Superior temporal gyrus (tissue), 1 donor: Measurements from ENCODE around the gene ANAPC2.

Experiments used
- DNase-seq: peaks from one replicate; pipeline ENCODE4 v3.0.0-alpha.2; 2016; ENCODE audit errors: extremely low spot score

Gene ANAPC2

DNA sequence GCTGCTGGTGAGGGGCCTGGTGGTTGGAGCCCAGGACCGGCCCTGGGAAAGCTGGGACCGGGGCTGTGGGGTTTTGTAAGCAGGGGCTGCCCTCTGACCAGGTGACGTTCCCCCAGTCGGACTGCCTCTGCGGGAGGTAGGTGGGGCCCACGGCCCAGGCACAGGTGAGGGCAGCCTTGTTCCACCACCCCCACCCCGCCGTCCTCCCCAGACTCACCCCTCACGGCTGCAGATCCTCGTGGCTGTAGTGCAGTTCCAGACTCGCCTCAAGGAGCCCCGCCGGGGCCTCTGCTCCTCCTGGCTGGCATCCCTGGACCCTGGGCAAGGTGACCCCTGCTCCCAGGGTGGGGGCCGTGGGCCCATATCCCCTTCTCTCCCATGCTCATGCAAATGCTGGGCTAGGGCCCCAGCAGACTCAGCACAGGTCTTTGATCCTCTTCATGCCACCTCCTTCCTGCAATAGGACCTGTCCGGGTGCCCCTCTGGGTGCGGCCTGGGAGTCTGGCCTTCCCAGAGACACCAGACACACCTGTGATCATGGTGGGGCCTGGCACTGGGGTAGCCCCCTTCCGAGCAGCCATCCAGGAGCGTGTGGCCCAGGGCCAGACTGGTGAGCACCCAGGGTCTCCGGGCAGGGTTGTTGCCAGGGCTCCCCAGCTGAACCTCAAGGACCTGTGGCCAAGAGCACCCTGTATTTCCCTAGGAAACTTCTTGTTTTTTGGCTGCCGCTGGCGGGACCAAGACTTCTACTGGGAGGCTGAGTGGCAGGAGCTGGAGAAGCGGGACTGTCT lies 27.0 kb upstream of the ANAPC2 start:
- no peak for DNase-seq

DNA sequence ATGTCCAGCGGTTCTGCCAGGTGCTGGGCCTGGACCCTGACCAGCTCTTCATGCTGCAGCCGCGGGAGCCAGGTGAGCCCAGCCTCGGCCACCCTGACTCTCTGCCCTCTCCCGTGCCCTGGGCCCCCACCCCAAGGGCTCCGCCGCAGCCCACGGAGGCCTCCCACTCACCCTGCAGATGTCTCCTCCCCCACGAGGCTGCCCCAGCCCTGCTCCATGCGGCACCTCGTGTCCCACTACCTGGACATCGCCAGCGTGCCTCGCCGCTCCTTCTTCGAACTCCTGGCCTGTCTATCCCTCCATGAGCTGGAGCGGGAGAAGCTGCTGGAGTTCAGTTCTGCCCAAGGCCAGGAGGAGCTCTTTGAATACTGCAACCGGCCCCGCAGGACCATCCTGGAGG lies 26.3 kb upstream of the ANAPC2 start:
- DNase-seq, result no peak

DNA sequence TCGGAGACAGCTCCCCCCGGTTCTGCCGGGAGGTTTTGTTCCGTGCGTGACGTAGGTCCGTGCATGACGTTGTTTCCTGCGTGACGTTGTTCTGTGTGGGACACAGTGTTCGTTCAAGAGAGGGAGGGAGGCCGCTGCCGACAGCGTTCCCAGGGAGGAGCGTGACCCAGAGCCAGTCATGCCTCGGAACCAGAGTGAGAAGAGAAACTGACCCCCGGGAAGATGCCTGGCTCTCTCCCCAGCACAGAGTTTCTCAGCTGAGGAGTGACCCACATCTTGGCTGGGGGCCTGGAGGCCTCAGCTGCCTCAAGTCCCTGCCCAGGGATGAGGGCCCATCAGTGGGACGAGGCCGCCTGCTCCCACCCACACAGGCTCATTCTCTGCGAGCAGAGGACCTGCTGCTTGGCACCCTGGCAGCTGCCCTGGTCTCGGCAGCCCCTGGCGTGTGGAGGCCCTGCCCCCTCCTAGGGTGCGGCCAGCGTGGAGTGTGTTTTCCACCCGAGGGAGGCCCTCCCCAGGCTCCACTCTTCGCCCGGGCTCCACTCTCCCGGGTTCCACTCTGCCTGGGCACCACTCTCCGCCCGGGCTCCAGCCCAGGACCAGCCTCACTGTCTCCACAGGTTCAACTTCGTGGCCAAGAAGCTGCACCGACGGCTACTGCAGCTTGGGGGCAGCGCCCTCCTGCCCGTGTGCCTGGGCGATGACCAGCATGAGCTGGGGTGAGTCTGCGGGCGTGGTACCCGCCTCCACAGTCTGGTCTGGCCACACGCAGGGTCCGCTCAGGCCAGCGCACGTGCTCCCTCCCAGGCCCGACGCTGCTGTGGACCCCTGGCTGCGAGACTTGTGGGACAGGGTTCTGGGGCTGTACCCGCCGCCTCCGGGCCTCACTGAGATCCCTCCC lies 25.1 kb upstream of the ANAPC2 start:
- no peak for DNase-seq

DNA sequence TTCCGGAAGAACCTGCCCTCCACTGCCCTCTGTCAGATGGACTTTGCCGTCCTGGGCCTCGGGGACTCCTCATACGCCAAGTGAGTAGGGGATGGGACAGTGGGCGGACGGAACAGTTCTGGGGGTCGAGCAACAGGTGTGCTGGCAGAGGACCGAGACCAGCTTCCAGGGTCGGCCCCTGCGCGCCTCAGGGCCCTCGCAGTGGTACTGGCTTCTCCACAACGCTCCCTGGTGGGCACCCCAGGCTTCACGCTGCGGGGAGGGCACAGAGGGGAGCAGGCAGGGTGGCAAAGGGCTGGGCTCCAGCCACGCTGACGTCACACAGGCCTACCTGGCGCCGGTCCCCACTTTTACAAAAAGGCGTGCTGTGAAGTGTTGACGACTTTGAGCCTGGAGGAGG lies 24.2 kb upstream of the ANAPC2 start:
- no peak for DNase-seq

DNA sequence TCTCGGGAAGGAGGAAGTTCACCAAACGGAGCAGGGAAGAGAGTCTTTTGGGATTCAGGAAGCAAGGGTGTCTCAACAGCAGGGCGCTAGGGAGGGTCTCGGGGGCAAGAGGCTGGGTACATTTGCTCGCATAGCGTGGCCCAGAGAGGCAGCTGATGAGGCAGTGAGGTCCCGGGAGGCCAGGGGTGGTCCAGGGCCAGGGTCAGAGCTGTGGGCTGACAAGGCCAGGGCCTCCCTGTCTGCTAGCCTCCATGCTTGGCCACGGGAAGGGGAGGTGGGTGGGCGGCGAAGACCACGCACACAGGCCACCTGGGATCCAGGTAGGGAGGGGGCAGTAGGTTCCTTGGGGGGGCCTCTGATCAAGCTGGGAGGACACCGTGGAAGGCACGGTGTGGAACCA lies 23.2 kb upstream of the ANAPC2 start:
- DNase-seq, result no peak

DNA sequence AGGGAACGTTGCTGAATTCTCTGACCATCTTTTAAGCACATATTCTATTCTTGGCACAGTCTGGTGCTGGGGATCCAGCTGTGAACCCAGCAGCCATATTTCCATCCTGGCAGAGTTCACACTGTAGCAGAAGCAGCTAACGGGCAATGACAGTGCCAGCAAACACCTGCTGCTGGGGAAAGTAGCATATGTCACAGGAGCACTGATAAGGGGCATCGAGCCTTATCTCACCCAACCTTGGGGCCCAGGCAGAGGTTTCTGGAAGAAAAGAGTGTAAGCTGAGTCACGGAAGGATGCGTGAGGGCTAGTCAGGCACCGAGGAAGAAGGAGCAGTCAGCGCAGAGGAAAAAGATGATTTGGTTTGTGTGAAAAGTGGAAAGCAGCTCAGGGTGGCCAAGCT lies 18.2 kb upstream of the ANAPC2 start:
- DNase-seq, result no peak

DNA sequence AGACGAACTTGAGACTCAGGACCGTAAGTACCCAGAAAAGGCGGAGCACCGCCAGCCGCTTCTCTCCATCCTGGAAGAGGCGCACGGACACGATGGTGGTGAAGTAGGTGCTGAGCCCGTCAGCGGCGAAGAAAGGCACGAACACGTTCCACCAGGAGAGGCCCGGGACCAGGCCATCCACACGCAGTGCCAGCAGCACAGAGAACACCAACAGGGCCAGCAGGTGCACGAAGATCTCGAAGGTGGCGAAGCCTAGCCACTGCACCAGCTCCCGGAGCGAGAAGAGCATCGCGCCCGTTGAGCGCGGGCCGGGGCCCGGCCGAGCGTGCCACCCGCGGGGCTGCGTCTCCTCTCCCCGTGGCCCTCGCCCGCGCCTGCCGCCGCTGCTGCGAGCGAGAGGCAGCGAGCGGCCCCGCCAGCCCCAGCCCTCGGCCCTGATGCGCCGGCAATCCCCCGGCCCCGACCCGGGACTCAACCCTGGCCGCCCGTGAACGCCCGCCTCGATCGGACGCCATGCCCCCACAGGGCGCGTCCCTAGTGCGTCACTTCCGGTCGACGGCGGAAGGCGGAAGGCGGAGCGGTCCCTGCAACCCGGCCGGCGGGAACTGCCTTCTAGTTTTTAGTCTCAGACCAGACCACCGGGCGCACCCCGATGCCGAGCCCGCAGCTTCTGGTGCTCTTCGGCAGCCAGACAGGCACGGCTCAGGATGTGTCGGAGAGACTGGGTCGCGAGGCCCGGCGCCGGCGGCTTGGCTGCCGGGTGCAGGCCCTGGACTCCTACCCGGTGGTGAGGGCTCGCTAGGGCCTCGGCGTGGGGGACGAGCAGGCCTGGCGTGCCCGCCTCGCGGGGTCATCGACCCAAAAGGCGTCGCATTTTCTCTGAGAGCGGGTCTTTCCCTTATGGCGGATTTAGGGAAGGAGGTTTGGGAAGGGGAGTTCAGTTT lies 17.0 kb upstream of the ANAPC2 start, which contains the start of the genes NDOR1 and TMEM203:
NDOR1 (plus strand) TSS at position 575 of the 944 bp plus-strand sequence; CDS start at position 653, 78 bp downstream.
TMEM203 (minus strand) TSS at position 523 of the 944 bp plus-strand sequence; CDS start at position 289, 234 bp downstream.
- DNase-seq, result peak; percentile 93

DNA sequence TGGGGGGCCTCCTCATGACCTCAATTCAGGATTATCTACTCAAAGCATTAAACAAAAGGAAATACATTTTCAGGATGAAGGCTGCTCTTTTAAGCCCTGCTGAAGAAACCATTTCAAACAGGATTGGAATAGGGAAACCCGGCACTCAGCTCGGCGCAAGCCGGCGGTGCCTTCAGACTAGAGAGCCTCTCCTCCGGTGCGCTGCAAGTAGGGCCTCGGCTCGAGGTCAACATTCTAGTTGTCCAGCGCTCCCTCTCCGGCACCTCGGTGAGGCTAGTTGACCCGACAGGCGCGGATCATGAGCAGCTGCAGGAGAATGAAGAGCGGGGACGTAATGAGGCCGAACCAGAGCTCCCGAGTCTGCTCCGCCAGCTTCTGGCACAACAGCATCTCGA lies 16.4 kb upstream of the ANAPC2 start:
- no peak for DNase-seq

DNA sequence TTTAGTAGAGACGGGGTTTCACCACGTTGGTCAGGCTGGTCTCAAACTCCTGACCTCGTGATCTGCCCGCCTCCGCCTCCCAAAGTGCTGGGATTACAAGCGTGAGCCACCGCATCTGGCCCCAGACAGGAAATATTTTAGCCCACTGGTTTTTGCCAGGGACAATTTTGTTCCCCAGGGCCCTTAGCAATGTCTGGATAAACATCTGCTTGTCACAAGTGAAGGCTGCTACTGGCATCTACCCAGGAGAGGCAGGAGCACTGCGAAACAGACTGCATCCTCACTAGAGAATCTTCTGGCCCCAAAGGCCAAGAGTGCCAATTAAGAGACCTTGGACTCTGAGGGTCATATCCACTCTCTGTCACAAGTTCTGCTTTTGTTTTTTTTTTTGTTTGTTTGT lies 14.6 kb upstream of the ANAPC2 start:
- DNase-seq, result no peak

DNA sequence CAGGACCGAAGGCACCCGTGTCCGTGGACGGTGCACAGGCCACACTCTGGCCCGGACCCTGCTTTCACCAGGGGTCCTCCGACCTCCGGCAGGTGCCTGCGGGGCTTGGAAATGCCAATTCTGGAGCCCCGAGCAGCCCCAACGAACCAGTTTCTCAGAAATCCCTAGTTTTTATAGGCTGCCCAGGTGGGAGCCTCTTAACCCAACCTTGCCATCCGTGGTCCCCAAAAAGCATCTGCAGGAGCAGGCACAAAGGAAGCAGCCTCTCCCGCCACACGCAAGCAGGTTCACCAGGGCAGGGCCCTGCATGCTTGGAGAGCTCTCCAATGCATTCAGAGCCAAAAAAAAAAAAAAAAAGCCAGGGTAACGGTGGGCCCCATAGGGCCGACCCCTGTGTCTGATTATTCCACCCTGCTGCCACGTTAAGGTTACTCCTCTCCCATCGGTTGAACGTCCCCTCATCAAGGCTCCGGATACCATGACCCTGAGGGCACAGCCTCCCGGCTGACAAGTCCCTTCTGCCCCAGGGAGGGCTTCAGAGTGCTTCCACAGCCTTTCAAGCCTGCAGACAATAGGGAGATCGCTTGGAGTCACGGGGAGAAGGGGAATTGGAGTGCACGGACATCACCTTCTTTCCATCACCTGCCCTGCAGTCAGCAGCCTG lies 13.0 kb upstream of the ANAPC2 start:
- no peak for DNase-seq

DNA sequence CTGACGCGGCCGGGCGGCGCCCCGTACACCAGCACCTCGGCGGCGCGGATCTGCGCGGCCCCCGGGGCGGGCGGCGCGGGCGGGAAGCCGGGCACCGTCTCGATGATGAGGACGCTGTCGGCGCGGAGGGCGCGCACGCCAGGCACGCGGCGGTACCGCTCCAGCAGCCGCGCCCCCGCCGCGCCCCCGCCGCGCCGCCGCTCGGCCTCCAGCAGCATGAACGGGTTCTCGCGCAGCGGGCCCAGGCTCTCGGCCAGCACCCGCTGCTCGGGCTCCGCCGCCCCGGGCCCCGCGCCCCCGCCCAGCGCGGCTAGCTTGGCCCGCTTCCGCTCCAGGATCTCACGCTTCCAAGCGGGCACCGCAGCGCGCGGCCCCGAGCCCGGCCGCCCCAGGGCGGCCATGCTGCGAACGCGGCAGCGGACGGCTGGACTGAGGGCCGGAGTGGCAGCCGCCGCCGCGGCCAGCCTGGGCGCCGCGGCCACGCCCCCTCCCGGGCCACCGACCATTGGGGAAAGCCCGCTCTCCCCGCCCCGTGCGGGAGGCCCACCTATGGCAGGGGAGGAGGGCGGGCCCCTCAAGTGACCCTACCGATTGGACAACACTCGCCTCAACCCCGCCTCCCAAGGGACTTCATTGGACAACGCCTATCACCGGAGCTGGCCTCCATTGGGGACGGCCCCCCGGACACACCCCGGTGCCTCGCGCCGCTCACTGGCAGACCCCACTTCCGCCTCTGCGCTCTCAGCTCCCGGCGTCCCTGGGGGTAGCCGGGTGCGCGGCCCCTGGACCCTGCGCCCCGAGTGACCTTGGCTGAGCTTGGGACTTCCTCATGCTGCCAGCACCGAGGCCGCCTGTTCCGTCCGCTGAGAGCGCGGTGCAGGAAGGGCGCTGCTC lies 12.2 kb upstream of the ANAPC2 start, which contains the start of gene TPRN:
TPRN (minus strand) TSS at position 431 of the 894 bp plus-strand sequence; CDS start at position 401, 30 bp downstream.
- DNase-seq, result peak; percentile 99

DNA sequence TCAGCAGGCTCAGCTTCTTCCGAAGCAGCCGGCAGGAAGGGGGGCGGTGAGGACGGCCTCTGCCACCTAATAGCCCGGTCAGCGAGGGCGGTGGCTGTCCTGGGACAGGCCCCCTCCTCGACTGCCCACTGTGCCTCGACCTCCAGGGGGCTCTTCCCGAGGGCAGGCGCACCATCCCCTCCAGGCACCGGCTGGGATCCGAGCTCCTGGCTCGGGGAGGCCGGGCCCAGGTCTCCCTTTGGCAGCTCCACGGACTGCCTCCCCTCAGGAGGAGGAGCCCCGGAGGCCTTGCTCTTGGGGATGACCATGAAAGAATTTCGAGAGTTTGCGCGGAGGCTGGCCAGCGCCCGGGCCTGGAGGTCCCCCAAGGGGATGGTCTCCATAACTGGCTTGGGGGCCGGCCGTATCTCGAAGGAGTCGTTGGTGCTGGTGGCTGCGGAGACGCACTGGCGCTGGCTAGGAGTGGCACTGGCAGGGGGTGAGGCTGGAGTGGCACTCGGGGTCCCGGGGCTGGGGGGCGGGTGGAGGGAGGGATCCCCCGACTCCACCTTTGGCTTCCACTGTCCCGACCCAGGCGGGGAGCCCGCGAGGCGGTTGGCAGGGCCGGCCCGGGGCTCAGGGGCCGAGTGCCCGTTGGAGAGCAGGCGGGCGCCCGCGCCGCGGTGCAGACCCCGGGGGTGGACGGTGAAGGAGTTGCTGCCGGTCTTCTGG lies 11.2 kb upstream of the ANAPC2 start:
- no peak for DNase-seq

DNA sequence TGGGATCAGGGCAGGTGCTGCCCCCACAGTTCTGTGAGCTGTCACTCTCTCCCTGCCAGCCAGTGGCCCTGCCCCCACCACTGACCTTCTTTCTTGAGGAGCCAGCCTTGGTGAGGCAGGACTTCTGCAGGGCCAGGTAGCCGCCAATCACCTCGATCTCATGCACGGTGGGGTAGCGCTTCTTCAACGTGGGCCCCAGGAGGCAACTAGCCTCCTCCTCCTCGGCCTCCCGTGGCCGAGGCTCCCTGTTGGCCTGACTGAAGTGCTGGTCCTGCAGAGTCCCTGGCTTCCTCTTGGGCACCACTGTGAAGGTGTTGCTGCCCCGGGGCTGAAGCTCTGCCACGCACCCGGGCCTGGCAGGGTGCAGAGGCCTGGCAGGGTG lies 10.5 kb upstream of the ANAPC2 start:
- no peak for DNase-seq

DNA sequence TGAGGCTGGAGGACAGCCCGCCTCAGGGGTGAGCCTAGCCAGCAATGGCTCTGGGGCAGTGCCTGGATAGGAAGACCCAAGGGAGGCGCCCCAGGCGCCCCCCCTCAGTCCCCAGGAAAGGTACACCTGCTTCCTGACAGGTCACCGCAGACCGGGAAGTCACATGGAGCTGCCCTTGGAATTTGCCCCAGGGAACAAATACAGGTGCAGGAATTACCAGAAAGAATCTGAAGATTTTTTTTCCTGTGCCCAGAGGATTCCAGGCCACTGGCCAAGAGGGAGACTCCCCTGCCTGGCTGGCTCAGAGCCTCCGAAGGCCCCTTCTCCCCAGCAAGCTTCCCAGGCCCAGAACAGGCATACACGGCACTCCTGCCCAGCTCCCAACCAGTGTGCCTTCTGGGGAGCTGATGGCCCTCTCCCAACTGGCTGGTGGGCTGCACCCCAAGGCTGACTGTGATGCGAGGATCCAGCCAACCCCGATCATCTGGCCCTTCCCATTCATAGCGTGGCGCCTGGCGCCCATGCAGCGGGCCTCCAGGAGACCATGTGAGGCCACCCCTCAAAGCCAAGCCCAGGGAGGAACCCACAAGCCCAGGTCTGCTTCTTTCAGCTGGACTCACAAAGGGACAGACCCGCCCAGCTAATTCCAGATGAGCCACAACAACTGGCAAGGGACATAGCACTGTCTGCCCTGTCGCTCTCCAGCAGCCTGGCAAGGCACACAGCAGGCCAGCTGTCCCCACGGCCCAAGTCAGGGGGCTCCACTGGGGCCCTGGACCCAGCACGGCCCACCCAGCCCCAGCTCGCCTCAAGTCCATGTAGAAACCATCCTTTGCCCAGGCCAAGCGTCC lies 9.9 kb upstream of the ANAPC2 start:
- peak; percentile 23 for DNase-seq

DNA sequence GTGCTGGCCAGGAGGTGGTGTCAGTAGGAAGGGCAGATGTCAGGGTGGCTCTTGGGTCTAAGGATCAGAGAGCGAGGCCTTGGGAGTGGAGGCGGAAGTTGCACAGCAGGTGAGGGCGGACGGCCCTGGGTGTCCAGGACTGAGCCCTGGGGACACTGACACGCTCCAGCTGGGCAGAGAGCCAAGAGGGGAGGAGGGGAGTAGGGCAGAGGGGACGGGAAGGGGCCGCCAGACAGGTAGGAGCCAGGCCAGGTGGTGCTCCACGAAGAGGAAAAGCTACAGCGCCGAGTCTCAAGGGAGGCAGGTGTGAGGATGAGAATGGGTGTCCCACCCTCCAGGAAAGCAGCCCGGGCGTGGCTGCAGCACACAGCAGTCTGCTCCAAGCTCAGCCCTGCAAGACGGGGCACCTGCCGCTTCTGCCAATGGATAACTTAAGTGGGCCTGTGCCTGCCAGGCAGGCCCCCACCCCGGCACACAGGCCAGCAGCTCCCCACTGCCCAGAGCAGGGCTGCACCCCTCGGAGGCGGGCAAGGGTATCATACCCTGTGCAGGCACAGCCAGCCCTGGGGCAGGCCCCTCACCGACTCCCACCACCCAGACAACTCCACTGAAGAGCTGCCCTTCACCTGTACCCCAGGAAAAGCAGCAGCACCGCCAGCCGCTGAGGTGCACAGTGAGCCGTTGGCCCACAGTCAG lies 7.3 kb upstream of the ANAPC2 start:
- DNase-seq, result no peak

DNA sequence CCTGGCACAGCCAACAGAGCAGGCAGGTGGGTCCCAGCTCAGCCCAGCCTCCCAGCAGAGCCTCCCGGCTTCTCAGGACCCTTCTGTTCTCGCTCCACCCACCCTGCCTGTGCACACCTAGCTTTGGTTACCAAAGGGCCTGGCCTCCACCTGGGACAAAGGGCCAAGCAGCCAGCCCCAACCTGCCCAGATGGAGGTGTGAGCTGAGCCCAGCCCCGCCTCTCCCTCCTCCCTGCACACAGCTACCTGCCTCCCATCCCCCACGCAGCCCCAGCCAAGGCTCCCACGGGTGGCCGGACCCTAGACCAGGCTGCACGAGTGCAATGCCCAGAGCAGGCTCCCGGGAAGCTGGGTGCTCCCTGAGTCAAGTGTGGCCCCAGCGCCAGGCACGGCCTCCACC lies 6.5 kb upstream of the ANAPC2 start:
- DNase-seq, result no peak

DNA sequence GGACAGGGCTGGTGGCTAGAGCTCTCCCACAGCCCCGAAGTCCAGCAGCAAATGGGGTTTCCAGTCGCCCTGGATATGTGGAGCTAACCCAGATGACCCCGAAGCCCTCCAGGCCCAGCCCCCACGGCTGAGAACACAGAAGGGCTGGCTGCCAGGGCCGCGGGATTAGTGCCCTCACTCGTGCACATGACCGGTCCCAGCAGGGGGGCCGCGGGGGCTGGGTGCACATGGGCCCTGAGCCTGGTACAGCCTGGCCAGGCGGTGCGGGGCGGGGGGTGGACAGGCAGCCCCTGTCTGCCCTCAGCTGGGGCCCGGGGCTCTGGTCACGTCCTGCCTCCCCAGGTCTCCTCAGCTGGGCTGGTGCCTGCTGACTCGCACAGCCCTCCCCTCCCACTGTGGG lies 6.0 kb upstream of the ANAPC2 start:
- DNase-seq, result peak; percentile 88

DNA sequence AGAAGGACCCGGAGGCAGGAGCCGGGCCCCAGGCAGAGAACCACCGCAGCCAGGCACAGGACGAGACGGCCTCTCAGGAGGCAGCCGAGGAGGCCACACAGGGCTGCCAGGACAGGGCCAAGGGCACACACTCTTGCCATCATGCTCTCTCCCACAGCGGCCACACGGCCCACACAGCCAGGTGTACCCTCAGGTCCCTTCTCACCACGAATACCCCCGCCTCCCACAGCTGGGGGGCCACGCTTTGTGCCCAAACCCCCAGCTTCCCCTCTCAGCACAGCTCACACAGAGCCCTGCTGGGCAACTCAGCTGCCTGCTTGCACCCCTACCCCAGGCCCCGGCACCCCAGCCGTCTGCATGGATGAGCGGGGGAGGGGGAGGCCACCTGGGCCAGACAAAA lies 5.4 kb upstream of the ANAPC2 start:
- DNase-seq, result no peak
